GM21390 (cell line): ENCODE measurements around the gene DGLUCY.
"Not testable (repeated sequence)": the region's sequence is repeated elsewhere in the genome, so short reads cannot be mapped to it uniquely, and the experiment has no call there.

Experiments used
- ATAC-seq: cut with Tn5 transposase; IDR thresholded peaks from one replicate; pipeline ENCODE4 v1.9.1; 2021; ENCODE audit not compliant: unreplicated experiment

DGLUCY gene

DNA sequence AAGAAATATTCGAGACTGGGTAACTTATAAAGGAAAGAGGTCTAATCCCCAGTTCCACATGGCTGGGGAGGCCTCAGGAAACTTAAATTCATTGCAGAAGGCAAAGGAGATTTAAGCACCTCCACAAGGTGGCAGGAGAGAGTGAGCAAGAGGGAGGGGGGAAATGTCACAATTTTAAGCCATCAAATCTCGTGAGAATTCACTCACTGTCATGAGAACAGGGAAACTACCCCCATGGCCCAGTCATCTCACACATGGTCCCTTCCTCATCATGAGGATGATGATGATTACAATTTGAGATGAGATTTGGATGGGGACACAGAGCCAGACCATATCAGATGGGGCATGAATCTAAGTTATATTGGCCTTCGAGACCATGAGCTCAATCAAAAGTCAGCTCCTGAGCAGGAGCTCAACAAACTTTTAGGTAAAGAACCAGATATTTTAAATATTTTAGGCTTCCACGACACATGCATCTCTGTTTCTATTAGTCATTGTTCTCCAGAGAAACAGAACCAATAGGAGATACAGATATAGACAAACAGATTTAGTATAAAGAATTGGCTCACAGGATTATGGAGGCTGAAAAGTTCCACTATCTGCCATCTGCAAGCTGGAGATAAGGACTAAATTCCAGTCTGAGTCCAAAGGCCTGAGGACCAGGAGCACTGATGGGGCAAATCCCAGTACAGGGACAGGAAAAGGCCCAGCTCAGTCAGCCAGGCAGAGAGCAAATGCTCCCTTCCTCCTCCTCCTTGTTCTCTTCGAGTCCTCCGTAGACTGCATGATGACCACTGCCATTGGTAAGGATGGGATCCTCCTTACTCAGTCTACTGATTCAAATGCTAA lies 24.9 kb downstream of the DGLUCY start:
- no peak for ATAC-seq

DNA sequence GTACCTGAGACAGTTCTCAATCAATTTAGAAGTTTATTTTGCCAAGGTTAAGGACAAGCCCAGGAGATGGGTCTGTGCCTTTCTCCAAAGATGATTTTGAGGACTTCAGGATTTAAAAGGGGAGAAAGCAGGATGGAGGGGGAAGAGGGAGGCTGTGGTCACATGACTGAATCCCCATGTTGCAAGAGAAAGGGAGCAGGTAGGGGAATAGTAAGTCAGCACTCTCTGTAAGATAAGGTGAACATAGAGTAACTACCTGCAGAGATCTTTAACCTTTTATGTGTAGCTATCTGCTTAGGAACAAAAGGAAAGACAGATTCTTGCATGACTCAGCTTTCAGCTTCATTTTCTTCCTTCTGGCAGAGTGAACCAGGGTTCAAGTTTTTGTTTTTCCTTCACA lies 25.9 kb downstream of the DGLUCY start:
- no peak for ATAC-seq

DNA sequence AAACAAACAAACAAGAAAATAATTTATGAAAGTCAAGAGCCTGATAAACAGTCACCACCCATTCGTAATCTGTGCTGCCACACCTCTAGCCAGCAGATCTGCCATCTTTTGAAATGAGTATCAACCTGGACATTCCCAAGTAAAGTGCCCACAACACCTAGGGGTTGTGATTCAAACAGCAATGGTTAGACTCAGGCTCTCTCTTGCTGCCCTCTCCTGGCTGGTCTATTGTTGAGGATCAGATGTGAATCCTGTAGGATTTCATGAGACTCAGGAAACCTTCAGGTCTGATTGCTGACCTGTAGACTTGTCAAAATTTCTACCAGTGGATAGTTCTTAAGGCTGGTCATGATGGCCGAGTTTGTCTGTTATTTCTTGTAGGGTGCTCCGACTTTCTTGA lies 26.8 kb downstream of the DGLUCY start:
- no peak for ATAC-seq

DNA sequence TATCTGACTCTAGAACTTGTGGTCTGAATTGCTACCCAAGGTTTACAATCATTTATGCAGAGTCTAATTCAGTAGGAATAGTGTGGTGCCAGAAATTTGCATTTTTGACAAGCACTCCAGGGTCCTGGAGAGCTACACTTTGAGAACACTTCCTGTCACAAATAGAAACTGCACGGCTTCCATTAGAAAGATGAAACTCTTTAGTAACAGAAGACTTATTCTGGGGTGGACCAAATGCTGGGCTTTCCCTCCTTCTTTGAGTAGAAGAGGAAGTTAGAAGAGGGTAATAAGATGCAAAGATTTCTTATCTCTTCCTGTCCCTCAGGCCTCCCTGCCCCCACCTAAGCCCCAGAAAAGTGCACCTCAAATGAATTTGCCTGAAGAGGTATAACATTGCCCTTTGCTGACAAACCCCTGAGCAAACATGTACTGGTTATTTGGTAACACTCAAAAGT lies 28.4 kb downstream of the DGLUCY start:
- peak; percentile 90 for ATAC-seq

DNA sequence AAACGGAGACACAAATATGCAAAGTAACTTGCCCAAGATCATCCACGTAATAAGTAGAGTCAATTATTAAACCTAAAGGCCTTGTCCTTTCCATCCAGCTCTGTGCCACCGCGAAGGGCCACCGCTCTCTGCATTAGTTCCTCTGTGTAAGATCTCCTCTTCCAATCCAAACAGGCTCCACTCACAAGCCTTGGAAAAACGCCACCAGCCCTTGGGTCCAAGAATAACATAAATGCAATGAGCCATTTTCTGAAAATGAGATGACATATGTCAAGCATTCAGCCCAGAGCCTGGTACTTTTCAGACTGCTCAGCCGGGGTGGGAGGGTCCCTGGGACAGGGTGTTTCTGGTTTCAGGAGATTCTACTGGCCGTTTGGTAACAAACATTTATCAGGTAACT lies 30.0 kb downstream of the DGLUCY start:
- no peak for ATAC-seq

DNA sequence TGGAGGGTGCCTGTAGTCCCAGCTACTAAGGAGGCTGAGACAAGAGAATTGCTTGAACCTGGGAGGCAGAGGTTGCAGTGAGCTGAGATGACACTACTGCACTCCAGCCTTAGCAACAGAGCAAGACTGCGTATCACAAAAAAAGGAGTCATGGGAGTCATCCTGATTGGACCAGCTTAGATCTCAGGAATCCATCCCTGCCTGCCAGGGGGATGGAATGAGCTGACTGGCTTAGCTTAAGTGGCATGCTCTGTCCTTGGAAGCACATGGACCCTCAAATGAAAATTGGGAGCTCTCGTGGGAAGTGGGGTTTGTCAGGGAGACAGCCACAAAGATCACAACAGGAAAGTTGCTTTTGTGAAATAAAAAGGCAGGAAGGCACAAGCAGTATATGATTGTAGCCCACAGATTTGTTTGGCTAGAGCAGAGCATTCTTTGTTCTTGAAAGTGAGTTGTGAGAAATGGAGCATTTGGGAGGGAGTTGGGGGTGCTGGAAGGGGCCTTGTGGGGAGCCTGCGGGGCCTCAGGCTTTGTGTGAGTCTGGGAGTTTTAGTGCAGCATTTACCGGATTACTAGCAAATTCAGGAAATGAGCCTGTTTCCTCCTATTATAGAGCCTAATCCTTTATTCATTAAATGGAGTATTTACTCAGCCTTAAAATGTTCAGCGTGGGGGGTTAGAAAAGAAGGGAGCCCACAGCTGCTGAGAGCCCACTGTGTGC lies 30.7 kb downstream of the DGLUCY start:
- no peak for ATAC-seq

DNA sequence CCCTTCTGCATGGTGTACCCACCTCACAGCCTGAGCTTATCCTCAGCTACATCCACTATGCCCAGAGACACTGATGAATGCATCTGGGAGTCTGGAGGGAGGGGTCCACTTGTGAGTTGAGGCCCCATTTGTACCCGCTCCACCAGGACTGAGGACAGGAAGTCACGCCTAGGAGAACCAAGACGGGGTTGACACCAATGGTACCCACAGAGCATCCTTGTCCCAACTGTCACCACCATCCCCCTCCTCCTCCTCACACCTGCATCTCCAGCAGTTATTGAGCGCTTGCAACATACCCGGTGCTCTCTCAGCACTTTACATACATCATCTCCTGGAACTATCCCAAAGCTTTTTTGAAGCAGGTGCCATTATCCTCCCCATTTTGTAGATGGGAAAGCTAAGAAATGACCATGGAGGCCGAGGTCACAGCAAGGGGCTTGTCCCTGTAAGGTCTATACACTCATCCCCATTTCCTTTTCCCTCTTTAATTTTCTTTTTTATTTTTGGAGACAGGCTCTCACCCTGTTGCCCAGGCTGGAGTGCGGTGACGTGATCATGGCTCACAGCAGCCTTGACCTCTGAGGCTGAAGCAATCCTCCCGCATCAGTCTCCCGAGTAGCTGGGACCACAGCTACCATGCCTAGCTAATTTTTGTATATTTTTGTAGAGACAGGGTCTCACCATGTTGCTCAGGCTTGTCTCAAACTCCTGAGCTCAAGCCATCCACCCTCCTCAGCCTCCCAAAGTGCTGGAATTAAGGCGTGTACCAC lies 31.7 kb downstream of the DGLUCY start:
- ATAC-seq, result no peak

DNA sequence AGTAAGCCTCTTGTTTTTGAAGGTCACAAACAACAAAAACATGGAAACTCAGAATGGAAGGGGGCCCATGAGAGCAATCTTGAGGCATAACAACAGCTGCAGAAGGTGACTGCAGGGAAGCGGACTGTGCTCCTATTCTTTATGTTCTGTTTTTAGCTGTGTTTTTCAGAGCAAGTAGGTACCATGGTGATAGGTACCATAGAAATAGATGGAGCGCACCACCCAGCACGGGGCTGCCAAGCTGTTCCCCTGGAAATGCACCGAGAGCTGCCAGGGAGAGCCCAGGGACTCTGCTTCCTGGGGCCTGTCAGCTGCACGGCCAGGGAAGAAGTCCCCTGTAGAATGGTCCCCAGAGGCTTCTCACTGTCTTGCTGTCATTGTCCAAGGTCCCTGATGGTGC lies 32.8 kb downstream of the DGLUCY start:
- ATAC-seq, result no peak

DNA sequence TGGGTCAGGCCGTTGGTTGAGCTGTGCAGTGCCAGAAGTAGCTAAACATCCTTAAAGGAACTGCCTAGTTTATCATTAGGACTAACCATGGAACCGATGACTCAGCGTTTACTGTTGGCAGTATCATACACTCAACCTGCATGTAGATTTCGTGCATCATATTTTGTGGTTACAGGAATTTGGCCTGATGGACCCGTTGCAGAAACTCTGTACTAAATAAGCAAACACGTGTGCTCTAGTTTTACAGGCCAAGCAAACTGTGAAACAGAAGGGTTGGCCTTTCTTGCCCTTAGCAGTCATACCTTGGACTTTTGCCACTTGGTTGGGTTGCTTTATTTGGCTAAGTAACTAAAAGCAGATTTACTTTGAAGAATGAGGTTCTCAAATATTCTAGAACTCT lies 35.6 kb downstream of the DGLUCY start:
- no peak for ATAC-seq

DNA sequence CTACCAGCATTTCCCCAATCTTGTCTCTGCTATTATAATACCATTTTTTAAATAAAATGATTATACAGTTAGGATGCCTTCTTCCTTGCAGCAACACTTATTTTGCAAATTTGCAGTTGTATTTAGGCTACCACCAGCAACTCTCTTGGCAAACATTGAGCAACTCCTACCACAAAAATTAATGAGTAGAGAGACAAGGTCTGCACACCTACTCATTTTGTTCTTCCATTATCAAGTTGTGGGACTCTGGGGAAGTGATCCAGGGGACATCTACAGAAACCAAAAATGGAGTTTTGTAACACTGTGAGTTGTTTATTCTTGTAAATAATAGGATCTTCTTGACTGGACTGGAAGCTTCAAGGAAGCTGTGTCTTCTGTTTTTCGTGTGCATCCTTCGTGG lies 38.6 kb downstream of the DGLUCY start:
- no peak for ATAC-seq

DNA sequence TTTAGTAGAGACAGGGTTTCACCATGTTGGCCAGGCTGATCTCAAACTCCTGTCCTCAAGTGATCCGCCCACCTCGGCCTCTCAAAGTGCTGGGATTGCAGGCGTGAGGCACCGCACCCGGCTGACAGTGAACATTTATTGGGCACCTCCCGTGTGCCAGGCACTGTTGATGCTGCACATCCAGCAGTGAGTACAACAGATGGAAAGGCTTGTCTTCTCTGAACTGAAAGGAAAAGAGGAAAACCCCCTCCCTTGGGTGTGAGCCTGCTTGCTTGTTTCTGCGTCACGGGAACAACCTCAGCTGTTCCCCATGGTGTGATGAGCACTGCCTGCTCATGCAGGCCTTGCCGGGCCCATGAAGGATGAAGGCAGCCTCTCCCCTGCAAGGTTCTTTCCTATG lies 39.5 kb downstream of the DGLUCY start:
- no peak for ATAC-seq

DNA sequence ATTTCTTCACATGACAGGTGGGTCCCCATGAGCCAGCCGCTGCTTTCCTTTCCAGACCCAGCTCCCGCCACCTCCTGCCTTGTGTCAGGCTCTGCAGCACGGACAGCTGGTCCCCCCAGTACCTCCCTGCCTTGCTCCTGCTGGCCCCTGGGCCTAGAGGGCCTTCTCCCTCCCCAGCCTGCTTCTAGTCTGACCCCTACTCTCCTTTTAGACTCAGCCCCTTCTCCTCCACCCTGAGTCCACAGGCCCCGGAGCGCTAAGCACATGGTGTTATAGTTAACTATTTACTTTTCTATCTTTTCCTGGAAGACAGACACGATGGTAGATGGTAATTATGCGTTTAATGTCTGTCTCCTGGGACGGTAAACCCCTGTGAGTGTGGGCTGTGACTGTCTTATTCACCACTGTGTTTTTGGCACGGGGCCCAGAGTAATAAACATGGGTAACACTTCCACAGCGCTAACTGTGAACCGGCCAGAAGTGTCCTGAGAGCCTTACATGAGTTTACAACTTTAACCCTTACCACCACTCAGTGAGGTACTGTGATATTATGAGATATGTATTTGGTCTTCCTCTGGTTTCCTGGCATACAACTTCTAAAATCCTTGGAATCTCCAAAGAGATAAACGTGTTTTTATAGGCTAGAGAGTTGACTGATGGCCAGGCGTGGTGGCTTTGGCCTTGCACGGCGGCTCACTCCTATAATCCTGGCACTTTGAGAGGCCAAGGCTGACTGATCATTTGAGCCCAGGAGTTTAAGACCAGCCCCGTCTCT lies 41.2 kb downstream of the DGLUCY start:
- ATAC-seq, result no peak

DNA sequence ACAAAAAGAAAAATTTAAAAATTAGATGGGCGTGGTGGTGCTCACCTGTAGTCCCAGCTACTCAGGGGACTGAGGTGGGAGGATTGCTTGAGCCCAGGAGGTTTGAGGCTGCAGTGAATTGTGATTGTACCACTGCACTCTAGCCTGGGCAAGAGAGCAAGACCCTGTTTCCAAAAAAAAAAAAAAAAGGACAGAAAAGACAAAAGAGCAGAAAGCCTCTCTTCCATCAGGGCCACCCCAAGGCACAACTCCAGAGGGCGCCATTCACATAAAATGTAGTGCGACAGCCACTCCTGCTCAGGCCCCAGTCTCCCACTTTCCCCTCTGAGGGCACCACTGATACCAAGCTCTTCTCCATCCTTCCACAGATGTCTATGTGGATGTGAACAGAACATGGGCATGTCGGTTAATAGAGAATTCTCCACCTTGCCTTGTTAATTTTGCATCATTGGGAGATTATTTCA lies 41.8 kb downstream of the DGLUCY start:
- no peak for ATAC-seq

DNA sequence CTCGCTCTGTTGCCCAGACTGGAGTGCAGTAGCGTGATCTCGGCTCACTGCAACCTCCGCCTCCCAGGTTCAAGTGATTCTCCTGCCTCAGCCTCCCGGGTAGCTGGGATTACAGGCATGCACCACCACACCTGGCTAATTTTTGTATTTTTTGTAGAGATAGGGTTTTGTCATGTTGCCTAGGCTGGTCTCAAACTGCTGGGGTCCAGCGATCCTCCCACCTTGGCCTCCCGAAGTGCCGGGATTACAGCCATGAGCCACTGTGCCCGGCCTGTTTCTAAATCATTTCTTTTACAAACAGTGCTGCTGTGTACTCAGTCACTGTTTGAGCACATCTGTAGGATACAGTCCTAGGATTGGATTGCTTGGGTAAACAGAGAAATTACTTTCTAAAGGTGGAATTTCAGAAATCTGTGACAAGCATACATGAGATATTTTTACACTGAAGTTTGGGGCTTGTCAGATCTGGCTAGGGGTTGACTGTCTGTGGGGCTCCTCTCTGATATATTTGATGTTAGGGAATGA lies 42.3 kb downstream of the DGLUCY start:
- not testable (repeated sequence) for ATAC-seq

DNA sequence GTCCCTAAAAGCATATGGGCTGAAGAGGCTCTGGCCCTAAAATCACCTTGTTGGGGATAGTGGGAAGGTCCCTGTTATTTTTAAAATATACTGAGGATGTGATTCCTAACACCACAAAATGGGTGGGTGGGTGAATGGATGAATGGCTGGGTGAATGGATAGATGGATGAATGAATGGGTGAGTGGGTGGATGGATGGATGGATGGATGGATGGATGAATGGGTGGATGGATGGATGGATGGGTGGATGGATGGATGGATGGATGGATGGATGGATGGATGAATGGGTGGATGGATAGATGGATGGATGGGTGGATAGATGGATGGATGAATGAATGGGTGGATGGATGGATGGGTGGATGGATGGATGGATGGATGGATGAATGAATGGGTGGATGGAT lies 43.0 kb downstream of the DGLUCY start:
- ATAC-seq, result not testable (repeated sequence)

DNA sequence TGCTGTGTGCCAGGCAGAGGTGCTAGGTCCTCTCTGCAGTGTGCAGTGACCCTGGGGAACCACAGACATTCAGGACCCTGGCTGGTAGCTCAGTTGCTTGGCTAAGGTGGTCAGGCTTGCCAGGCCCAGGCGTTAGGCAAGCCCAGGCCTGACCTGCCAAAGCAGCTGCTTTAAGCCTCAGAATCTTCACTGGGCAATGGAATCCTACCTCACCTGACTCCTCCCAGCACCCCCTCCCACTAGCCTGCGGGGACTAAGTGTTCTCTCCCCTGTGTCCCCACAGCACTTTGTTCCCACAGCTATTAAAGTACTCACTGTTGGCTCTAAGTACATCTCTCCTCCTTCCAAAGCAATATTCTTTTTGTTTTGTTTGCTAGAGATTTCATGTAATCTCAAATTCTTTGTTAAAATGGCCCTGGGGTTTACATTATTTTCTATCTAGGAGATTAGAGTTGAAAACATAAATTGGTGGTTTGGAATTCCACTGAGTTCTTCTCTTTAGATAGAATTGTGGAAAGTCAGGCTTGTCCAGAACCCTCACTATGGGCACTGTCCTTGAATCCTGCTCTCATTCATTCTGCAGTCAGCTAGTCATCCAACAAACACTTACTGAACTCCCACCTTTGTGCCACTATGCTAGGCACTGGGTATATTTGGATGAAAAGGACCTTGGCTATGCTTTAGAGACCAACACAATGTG lies 44.4 kb downstream of the DGLUCY start:
- ATAC-seq, result no peak

DNA sequence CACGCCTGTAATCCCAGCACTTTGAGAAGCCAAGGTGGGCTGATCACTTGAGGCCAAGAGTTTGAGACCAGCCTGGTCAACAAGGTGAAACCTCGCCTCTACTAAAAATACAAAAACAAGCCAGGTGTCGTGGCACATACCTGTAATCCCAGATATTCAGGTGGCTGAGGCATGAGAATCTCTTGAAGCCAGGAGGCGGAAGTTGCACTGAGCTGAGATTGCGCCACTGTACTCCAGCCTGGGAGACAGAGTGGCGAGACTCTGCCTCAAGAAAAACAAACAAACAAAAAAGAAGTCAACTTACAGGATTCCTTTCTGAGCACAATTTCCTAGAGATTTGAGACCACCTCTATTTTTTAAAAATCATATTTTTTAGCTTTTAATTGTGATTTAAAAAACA lies 45.3 kb downstream of the DGLUCY start:
- ATAC-seq, result no peak

DNA sequence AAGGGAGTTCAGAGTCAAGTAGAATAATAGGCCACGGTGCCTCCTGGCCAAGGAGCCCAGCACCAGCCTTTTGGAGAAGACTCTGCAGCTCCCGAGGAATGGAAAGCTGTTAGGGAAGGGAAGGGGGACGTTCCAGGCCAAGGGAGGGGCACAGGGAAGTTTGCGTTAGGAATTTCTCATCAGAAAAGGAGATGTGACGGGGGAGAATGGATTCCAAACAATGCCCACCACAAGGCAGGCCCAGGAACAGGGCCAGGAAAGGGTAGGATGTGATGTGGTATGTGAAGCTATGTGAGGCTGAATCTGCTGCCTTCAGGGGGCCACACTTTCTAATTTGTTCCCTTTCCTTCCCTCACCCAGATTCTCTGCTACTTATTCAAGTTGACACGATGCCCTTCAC lies 46.0 kb downstream of the DGLUCY start:
- ATAC-seq, result no peak

DNA sequence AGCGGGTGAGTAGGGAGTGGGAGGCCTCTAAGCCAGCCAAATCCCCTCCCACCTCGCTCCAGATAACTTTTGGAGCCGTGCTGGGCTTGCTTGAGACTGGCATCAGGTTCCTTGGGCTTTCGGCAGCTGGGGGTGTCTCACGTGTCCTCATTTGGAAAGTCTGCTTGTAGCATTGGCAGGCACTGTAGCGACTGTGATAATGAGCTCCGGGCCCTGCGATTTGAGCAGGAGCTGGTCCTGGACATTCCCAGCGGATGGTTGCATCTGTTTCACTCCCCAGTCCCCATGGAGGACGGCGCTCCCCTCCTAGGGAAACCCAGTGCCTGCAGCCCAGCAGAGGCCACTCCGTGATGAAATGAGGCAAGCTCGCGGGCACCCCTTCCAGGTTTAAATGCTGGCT lies 49.4 kb downstream of the DGLUCY start:
- no peak for ATAC-seq

DNA sequence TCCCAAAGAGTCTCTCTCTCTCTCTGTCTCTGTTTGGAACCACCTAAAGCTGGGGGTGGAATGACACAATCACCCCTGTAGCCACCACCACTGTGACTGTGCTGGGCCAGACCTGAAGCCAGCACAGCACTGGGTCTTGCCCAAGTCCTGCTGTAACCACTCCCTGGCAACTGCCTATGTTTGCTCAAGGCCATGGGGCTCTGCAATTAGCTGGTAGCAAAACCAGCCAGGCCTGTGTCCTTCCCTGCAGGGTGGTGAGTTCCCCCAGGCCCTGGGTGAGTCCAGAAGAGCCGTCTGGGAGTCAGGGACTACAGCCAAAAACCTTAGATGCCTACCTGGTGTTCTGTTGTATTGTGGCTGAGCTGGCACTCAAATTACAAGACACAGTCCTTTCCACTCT lies 50.8 kb downstream of the DGLUCY start:
- no peak for ATAC-seq
